ENCODE measurements around the gene TAL1.

The TAL1 gene

GRCh38 chr1:47229031-47229885 lies 2.8 kb downstream of the TAL1 start:
- no peak for DNase-seq

DNA sequence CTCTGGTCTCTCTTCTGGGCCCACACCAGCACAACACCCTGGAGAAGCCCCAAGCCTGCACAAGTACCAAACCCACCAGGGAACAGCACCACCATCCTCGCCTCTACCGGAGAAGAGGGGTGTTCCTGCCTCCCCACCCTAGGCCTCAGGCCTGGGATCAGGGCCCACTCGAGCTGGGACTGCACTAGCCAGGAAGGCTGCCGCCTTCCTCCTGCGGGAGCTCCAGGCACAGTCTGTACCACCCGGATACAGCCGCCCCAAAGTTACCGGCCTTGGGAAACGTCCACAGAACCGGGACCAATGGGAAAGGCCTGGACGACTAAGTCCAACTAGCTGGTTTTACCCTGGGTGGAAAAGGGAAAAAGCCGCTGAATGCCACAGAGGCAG lies 3.4 kb downstream of the TAL1 start:
- DNase-seq: no peak

DNA sequence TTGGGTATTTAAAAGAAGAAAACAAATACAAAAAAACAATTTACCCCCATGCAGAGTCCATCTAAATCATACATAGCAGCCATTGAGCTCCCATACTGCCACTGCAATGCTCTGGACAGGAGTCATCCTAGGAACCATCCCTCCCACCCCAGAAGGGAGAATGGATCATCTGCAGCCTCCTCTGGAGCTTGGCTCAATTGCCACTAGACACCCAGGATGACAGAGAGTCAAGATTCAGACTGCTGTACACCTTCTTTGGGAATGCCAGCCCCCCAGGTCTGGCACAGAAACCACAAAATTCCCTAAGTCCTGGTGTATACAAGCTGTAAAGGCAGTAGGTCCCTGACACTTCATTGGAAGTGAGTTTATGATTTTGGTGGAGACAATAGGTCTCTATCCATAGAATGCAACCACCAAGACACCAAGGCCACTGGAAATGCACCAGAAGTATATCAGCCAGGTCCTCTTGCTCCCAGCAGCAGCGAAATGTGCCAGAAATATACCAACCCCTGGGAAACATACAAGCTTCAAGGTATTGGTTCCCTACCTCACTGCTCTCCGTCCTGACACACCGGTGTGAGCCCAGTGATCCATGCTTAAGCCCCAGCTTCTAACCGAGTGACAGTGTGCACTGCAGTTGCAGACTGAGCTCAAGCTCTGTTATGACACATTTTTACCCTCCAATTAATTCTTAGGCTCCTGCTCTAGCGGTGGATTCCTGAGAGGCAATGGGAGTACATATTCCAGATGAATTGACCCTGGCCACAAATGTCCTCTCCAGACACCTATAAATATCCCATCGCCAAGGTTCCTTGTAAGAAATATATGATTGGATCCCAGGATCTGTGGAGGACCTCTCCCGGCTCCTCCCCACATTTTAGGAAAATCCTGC lies 4.4 kb downstream of the TAL1 start:
- DNase-seq: no peak

GRCh38 chr1:47226839-47227215 lies 5.2 kb downstream of the TAL1 start:
- no peak for DNase-seq

- no peak for DNase-seq
Measured at GRCh38 chr1:47226121-47226838, 5.7 kb downstream of the TAL1 start.

- DNase-seq: no peak
Measured at GRCh38 chr1:47225430-47226100, 6.5 kb downstream of the TAL1 start.

GRCh38 chr1:47224676-47225399 lies 7.2 kb downstream of the TAL1 start:
- no peak for DNase-seq

- DNase-seq: no peak
Measured at GRCh38 chr1:47223921-47224675, 7.9 kb downstream of the TAL1 start.

GRCh38 chr1:47223174-47223920 lies 8.7 kb downstream of the TAL1 start:
- no peak for DNase-seq

DNA sequence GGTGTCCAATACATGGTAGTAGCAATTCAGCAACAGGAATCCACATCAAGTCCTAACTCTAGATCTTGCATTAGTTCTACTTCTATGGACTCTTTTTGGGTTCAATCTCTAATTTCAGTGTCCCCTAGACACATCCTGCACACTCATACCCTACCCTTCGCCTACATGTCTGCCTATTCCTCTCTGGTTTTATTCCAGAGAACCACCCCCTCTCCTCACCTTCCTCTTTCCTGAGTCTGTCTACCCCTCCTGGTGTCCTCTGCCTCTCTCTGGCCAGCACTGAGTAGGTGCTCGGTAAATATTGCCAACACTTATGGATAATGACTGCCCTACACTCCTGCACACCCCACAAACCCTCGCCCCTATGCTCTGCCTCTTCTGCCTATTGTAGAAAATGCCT lies 9.5 kb downstream of the TAL1 start:
- DNase-seq: no peak

DNA sequence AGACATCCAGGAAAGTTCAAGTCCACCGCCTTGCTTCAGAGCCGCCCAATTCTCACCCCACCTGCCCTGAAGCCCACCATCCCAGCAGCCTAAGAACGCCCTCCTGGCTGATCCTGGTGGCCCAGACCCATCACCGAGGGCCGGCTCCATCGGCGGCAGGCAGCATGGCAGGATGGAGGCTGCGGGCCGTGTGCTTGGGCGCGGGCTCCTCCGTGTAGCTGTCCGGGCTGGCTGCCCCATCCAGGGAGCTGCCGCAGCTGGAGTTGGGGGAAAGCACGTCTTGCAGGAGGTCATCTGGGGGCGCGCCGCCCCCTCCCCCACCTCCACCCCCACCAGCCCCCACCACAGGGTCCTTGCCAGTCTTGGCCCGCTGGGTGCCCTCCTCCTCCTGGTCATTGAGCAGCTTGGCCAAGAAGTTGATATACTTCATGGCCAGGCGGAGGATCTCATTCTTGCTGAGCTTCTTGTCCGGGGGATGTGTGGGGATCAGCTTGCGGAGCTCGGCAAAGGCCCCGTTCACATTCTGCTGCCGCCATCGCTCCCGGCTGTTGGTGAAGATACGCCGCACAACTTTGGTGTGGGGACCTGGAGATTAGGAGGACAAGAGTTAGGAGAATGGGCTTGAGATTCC lies 12.3 kb downstream of the TAL1 start:
- DNase-seq: no peak

DNA sequence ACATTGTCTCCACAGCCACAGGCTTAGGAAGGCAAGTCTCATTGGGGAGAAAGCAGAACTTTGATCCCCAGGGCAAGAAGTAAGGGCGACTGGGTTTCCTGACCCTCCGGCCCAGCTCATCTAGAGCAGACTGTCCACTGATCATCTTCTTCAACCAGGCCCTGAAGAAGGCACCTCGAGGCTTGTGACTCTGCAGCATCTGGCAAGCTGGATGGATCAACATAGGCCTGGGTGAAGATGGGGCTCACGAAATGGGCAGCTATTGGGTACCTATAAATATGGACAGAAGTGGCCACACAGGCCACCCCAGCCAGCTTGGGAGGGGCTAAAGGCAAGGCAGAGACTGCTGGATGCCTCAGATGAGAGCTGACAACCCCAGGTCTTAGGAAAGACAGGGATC lies 13.0 kb downstream of the TAL1 start:
- no peak for DNase-seq

DNA sequence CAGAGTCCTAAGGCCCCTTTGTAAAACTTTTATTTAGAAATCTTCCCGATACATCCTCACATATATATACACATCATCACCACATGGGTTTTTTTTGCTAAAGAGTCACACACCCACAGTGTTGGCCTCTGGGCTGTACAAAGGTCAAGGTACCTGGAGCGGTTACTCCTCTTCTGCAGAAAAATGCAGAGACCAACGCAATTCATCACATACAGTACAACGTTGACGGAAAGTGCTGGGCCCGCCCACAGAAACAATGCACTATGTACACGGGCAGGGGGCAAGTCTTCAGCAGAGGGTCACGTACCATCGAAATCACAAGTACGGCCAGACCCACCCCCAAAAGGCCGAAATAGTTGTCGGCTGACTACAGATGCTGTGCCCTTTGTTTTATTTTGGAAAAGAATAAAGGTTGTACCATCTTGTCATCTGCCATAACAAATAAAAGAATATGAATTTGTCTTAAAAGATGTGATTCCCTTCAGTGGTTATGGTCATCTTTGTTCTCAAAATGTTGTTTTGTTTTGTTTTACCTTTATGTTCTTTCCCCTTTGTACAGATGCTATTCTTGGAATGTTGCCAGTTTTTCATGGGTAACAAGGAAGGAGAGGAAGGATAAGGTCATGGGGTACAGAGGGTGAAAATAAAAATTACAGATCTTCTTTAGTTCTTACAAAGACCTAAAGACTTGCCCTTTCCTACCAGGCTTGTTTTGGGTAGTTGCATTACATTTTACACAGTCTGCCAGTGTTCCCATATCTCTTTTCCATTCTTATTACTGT lies 15.6 kb downstream of the TAL1 start:
- DNase-seq: no peak

GRCh38 chr1:47215713-47216112 lies 16.3 kb downstream of the TAL1 start:
- DNase-seq: no peak

- DNase-seq: no peak
Measured at GRCh38 chr1:47214549-47214948, 17.5 kb downstream of the TAL1 start.

DNA sequence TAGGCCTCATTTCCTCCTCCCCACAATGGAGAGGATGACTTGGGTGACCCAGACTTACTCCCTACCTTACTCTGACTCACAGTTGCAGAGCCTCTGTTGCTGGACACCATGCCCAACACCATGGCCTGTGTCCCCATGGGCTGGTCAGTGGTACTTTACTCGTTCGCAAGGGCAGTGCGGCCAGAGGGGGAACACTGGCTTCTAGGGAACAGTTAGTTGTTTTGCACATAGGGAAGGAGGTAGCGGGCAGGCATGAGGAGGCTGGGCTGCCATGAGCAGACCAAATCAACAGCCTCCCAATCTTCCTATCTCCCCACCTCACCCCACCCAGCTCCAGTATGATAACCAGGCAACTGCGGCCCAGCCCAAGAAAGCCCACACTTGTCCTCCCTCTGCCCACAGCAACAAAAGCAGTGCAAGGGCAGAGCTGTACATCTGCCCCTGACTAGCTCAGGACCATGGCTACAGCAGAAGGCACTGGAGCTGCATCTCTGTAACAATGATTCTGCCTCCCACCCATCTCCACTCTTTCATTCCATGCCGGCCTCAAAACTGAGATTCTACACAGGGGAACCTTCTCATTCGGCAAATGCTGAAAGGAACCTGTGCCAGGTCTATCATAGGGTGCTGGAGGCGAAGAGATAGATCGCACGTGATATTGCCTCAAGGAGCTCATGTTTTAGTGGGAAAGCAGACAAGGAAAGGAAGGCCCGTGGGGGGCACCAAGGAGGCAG lies 18.6 kb downstream of the TAL1 start:
- no peak for DNase-seq

DNA sequence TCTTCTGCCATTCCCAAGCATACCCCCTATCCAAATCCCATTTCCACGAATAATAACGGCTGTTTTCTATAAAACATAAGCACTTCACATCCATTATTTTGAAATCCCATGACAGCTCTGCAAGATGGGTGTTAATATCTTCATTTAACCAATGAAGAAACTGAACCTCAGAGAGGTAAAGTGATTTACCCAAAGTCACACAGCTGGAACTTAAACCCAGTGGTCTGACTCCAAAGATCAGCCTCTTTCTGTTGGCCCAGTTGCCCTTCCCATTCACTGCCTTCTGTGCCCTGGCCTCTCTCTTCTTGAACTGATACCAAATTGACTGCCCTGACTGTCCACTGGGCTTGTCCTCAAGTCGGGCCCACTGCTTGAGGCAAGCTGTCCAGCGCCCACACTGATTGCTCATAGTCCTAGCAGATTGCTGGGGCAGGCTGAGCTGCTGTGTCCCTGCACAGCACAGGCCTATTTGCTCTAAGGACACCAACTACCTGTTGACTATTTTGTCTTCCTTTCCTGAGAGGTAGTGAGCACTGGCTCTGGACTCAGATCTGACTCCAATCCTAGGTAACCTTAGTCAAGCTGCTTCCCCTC lies 19.3 kb downstream of the TAL1 start:
- no peak for DNase-seq

DNA sequence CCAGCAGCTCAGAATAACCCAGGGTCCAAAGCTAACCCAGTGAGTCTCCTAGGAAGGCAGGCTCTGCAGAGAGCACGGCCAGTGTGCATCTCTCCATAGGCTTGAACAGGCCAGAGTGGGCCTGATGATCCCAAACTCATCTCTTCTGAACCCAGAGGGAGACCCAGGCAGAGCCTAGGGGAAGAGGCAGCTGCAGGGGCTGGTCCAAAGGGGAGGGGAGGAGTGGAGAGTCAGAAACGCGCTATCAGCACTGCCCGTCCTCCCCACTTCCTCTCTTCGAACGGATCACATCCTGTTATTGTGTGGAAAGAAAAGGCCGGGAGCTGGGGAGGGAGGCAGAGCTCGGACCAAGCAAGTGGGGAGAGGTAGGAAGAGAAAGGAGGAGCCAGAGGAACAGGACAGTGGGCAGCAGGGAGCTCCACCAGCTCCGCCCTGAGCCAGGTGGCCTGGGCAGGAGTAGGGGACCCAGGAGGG lies 20.2 kb downstream of the TAL1 start:
- DNase-seq: no peak
